GM19238 (cell line): ENCODE data around the gene BFSP2.

Experiments
- DNase-seq: peaks from one replicate; pipeline ENCODE4 v3.0.0; 2011; ENCODE audit warnings: low spot score; ENCODE audit not compliant: insufficient read length

The BFSP2 gene

DNA sequence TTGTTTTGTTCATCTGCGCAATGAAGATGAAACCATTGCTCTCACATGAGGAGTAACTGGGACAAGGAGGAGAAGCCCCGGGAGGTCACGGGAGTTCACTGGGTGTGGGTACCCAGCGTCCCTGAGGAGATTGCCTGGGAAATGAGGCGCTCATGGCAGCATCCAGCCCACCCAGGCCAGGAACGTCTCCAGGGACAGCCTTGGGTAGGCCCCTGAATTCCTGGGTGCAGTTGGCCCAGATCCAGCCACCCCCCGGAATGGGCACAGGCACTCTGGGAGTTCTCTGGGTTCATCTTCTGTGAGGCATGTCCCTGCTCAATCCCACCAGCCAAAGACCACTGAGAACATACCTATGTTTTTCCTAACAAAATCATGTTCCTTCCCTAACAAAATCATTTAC, 18.5 kb downstream of the BFSP2 start:
- no peak for DNase-seq

DNA sequence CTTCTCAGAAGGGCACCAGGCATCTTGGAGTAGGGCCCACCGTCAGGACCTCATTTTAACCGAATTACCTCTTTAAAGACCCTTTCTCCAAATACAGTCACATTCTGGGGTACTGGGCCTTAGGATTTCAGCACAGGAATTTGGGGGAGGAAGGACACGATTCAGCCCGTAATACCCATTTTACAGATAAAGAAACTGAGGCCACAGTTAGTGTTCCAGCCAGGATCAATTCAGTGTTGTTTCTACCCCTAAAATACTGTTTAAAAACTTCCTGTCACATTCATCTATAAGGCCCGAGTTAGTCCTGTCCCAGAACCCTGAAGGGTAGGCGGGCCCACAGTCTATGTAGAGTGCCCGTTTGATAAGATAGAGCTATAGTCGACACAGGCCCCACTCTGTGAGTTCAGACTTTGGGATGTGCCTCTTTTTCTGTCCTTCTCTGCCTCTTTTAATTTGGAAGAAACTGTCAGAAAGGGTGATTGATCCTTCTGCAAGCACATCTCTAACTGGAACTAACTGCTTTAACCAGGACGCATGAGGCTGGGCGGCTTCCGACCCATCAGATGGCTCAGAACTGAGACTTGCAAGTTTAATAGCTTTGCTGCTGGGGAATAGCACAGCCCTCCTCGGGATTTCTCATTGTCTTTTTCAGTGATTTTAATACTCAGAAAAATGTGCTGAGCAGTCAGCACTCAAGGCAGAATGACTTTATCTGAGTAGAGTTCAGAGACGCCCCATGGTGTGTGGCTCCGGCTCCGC, 19.5 kb downstream of the BFSP2 start:
- DNase-seq, result no peak

DNA sequence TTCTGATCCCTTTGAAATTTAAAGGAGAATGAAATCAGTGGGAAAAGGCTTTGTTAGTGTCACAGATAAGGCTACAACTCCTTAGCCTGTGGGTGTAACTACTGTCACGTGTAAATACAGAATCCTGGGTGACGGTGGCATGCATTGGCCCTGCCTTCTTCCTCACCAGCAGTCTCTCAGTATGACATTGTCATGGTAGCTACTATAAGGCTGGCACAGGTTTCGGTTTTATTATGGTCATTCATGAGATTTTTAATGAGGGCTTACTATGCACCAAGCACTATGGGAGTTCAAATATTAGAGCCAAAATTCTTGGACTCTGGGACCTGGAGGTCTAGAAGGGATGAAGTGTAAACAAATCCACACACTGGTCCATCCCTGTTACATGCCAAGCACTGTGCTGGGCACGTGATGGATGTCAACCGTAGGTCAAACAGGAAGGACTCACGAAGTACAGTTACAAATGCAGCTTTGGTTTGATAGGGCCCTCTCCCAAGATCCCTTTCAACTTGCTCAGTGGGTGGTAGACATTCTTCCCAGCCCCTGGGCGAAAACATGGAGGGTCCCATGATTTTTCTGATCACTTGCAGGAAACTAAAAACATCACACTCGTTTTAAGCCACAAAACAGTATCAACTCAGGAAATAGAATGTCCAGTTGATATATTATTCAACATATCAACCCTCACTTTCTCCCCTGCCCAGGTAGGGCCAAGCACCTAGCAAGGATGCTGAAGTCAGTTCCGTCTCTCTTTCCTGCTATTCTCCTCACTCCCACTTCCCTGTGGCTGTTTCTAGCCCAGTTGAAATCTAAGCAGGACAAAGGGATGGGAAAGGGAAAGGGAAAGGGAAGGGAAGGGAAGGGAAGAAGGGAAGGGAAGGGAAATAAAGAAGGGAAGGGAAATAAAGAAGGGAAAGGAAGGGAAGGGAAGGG, 25.3 kb downstream of the BFSP2 start:
- DNase-seq, result no peak

DNA sequence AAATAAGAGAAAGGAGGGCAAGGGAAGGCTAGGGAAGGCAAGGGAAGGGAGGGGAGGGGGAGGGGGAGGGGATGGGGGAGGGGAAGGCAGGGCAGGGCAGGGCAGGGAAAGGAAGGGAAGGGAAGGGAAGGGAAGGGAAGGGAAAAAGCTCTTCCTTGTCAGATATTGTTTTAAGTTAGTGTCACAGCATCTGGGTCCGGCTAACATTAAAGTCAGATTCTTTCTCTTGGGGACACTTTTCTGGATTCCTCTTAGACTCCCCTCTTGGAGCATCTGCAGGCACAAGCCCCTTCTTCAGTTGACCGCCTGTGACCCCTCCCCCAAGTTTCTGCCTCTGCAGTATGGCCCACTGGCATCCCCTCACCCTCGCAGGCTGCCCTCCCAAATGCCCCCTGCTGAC, 26.0 kb downstream of the BFSP2 start:
- no peak for DNase-seq

DNA sequence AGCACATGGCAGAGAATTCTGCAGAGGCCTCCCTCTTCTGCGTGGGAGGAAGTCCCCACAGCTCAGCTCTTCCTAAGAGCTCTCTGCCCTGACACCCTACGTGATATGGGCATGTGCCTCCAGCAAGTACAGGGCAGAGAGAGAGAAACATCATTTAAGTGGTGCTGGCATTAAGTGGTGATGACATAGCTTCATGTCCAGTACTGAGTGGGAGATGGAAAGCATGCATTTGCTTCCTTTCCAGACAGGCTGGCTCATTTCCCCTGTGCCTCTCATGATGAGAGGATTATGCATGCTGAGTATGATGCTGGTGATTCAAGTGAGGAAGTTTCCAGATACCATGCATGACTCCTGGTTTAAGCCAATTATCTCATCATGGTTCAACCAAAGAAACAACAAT, 26.9 kb downstream of the BFSP2 start:
- no peak for DNase-seq

DNA sequence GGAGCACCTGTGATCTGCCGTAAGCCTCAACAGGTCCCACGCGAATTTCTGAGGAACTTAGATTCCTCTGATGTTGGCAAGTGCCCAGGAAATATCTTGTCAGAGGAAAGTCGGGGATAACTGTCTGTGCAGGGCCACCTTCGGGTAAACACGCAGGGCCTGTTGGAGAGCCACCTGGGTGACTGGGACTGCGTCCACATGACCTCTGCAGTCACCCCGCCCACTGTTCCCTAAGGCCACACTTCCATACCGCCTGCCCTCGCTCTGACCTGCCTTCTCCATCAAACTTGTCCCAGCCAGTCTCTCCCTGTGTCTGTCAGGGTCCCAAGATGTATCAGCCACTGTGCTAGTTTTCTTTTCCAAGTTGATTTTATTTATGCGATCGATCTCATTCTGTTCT, 28.7 kb downstream of the BFSP2 start:
- no peak for DNase-seq

DNA sequence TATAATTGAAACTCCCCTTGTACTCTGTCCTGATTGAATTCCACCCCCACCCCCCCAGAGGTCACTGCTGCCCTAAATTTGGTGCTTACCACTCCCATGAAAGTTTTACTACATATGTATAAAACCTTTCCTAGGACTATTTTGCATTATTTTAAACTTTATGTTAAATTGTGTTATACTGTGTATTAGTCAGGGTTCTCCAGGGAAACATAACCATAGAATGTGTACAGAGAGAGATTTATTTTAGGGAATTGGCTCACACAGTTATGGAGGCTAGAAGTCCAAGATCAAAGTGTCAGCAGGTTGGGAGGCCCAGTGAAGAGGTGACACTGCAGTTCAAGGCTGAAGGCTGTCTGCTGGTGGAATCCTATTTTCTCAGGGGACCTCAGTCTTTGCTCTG, 29.2 kb downstream of the BFSP2 start:
- DNase-seq, result no peak

DNA sequence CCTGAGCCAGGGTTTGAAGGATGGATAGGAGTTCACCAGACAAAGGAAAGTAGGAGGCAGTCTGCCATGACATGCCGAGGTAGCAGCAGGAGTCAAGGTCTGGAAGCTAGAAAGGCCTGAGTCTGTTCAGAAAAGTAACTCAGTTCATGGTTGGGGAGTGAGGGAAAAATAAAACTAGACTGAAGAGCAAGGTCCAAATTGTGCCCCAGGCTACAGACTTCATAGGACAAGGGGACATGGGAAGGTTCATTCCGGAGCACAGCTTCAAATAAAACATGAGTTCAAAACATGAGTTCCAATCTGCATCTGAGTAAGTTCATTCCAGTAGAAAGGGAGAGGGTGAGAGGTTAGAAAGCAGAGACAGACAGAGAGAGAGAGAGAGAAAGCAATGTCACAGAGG, 39.7 kb downstream of the BFSP2 start:
- no peak for DNase-seq

DNA sequence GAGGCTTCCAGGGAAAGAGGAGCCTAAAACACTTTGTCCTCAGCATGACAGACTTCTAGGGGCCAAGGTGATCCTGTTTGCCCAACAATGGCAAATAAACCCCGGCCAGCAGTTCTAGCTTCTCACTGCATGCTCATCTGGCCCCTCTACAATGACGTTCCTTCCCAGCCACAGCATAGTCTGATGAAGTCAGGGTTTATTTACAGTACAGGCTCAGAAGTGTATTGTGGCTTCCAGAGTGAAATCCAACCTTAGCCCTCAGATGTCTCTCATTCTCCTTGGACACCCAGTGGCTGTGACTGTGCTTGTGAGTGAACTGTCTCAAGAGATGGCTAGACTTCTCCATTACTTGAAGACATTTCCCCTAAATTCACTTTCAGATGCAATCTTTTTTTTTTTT, 40.8 kb downstream of the BFSP2 start:
- no peak for DNase-seq

DNA sequence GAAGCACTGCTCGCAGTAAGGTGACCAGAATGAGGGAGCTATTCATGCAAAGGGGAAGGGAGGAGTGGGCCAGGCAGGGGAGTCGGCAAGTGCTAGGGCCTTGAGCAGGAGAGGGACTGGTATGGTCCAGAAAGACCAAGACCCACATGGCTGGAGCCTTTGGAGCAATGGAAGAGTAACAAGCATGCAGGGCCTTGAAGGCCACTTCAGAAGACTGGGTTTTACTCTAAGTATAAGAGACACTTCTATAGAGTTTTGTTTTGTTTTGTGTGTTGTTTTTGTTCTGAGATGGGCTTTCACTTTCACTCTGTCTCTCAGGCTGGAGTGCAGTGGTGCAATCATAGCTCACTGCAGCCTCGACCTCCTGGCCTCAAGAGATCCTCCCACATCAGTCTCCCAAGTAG, 42.0 kb downstream of the BFSP2 start:
- peak; percentile 20 for DNase-seq

DNA sequence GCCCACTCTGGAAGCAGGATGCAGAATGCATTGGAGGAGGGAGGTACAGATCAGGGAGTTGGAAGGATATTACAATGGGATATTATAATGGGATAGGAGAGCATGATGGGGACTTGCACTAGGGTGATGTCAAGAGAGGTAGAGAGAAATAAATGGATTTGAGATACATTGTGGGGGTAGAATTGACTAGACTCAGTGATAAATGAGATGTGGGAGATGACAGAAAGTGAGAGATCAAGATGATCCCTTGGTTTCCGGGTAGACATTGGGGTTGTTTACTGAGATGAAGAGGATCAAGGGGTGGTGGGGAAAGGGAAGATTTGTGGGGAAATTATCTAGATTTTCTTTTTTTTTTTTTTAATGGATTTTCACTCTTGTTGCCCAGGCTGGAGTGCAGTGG, 42.7 kb downstream of the BFSP2 start:
- DNase-seq, result no peak

DNA sequence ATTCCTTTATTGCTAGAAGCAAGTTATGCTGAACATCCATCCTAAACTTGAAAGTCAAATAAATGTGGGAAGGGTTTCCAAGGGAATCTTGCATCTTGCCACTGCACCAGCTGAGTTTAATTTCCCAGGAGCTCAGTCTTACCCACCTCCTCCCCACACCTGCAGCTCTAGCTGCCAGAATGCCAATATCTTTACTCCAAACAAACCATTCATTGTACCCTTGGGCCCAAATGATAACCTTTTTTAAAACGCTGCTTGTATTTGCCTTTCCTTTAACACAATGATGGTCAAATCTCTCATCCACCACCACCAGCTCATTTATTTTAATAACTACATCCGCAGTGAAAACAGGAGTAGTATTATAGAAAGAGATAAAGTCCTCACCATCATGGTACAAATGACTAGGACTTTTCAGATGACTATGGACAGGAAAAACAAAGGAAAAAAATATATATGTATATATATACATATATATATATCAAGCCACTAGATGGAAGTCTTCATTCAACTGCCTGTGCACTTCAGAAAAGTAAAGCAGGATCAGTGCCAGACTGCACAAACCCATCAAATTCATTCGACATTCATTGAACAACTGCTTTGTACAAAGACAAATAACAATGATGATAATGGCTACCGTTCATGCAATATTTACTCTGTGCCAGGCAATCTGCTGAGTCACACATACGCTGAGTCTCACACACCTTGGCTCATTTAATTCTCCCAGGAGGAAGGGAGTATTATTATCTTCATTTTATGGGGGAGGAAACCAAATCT, 44.0 kb downstream of the BFSP2 start:
- no peak for DNase-seq

DNA sequence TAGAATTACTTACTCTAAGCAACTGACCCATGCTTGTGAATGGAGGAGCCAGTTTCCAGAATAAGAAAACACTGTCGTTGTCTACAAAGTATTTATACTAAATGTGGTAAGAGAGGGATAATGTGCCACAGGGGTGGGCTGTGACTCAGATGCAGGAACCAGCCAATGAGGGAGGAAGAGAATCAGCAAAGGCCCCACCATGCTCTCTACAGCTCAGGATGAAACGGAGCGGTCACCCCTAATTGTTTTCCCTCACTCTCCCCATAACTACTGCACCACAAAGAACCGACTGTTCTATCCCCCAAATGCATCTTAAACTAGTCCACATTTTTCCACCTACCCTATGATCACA, 44.5 kb downstream of the BFSP2 start:
- DNase-seq, result no peak

DNA sequence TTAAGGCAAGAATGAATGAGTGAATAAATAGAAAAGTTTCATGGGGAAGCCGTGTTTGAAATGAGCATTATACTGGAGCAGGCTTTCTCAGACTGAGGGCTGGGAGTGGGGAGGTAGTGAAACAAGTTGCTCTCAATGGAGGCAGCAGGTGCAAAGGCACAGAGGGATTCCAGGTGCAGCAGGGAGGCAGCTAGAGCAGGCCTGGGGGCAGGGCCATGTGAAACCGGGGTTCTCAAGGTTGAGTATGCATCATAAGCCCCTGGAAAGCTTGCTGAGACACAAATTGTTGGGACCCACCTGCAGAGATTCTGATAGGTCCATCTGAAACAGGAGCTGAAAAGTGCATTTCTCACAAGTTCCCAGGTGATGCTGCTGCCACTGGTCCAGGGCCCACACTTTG, 45.3 kb downstream of the BFSP2 start:
- no peak for DNase-seq

DNA sequence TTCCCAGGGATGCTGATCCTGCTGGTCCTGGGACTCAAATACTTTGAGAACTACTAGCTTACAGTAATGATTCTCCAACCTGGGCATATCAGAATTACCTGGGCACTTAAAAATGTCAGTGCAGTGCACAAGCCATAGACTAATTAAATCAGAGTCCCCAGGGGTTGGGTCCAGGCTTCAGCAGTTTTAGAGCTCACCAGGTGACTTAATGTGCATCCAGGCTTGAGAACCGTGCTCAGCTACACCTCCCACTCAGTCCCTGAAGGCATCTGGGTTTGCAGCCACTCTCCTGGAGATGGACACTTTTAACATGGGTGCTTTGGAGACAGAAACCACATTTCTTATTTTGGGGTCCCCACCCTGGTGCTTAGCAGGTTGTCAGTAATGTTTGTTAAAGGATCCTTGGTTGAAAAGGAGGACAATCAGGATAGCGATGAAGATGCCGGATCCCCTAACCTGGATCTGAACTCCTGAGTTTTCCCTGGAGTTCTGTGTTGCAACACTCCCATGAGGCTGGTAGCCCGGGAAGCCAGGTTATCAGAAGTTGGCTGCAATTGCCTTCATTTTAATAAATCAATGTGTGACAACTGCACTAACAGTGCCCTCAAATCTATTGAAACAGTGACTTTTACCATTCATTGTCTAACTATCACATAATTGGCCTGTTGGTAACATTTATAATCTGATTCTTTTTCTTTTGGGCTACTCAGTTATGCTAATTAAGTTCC, 48.1 kb downstream of the BFSP2 start:
- DNase-seq, result no peak

DNA sequence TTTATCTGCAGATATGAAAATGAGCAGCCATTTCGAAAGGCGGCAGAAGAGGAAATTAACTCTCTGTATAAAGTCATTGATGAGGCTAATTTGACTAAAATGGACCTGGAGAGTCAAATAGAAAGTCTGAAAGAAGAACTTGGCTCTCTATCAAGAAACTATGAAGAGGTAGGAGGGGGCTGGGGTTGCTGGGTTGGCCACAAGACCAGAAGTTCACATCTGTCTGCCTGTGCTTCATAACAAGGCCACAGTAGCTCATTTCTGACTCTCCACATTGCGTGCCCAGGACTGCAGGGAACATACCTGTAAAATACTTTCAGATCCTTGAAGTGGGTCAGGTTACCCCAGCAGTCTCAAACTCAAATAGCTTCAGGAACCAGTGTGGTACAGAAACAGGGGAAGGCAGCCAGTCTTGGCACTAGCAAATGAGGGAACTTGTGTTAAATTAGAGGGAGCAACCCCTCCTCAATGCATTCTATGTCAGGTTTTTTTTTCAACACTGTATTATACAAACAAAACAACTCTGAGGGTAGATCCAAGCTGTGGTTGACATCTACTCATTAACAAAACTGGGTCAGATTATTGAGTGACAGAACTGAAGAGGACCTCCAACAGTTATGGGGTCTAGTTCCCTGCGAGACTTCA, 48.7 kb downstream of the BFSP2 start:
- peak; percentile 65 for DNase-seq

DNA sequence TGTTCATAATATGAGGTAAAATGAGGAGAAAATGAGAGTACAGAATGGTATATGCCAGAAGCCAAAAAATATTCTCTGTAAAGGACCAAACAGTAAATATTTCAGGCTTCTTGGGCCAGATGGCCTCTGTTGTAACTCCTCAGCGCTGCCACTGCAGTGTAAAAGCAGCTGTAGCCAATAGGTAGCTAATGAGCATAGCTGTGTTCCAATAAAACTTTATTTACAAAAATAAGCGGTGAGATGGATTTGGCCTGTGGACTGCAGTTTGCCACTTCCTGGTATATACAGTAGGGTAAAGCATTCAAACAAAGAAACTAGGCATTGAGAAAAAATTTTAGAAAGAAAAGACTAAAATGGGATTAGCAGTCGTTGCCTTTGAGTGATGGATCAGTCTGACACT, 51.5 kb downstream of the BFSP2 start:
- no peak for DNase-seq

DNA sequence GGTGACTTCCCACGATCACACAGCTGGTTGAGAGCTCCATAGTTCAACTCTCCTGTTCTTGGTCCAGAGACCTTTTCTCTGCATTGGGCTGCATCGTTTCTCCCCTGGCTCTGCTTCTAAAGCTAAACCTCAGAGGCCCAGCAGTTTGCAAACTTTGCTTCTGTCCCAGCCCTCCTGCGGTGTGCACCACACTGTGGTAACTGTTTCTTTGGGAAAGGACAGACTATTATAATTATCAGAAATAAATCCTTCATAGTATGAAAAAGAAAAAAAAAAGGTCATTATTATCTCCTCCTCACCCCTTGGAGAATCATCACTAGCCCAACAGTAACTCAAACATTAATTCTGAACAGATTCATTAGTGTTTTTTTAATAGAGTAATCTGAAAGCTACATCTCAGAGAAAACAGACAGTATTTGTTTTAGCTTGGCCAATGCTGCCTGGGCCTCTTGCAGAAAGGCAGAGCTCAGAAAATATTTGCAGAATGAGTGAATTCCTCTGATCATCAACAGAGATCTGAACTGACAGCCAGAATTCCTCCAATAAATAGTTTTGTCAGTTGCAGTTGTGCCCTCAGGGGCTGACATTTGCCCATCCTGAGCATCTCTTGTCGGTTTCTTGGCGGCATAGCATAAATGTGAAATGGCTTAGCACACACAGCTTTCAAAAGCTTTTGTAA, 52.9 kb downstream of the BFSP2 start:
- DNase-seq, result no peak

DNA sequence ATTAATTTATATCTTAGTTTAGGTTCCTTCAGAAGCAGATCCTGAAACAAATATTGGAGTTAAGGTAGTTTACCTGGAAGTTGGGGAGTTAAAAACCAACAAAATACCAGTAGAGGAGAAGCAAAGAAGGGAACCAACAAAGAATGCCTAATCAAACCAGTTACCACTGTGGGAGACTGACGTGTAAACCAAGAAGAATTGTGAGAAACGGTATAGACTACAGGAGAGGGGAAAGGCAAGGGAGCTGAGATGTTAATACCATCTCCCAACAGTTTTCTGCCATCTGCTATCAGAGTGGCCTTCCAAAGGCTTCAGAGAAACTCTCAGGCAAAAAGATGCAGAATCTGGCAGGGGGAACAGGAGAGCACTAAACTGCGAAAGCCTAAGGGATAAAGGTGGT, 53.5 kb downstream of the BFSP2 start:
- no peak for DNase-seq

DNA sequence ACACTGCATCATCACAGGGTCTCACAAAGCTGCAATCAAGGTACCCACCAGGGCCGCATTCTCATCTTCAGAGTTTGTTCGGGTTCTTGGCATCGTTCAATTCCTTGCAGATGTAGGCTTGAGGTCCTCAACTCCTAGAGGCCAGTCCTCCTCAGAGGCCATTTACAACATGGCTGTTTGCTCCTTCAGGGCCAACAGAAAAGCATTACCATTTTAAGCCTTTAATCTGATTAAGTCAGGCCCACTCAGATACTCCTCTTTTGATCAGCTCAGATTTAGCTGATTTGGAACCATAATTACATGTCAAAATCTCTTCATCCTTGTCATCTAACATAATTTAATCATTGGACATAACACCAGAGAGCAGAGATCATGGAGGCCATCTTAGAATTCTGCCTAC, 55.4 kb downstream of the BFSP2 start:
- DNase-seq, result no peak
